Heart left ventricle (tissue), 13 donors: ENCODE results near the gene TMEM37.

Experiments
- POLR2A ChIP-seq, 2 donors: fragments of 450-650 bp; IDR thresholded peaks; one replicate each; pipeline ENCODE4 v1.6.1; 2017; ENCODE audit warnings: antibody characterized with exemption in 2 of 2, mild to moderate bottlenecking in 2 of 2, moderate library complexity in 2 of 2
- TF ChIP-seq, protein P1 (sequence below), 12 donors: fragments of 200-600 bp; sonication (generic) in 4 of 12; IDR thresholded peaks; one replicate each; pipeline versions ENCODE4 v1.5.0 to v1.8.0; 2018 to 2022; ENCODE audit warnings: antibody characterized with exemption in 12 of 12, mild to moderate bottlenecking in 5 of 12
- donor health status: ischemic (EF 13 %, LVEDD 7.1; RV severe dilation, severe dysfunction).
- donor health status: DM: no; HTN: yes; CAD: no.
- donor health status: DM: no; HTN: no; CAD: no.
- donor health status: ischemic (EF 25% LVEDD 6.9; RV normal size, moderate dysfunction).
- donor health status: ischemic (EF 25% LVEDD 5.7; RV mildly dilated, moderate dysfunction).
- donor health status: ischemic (EF 35%, LVEDD 5.7; RV mildly dilated, moderate dysfunction).
- donor health status: nonischemic (EF 11% LVEDD 7.7; RV severe dilation, severe dysfunction).
- donor health status: DM: yes; HTN: yes; CAD: no.
- donor health status: PGD.
- donor health status: ischemic (EF 29% LVEDD 5.4; RV normal size, mild dysfunction).
- donor health status: nonischemic (EF 23%, LVEDD 6.1; RV moderate dilation, normal function).

- TF ChIP-seq POLR2A (IDR thresholded peaks at IDR 0.05), result no peak
- TF ChIP-seq, protein P1, sequence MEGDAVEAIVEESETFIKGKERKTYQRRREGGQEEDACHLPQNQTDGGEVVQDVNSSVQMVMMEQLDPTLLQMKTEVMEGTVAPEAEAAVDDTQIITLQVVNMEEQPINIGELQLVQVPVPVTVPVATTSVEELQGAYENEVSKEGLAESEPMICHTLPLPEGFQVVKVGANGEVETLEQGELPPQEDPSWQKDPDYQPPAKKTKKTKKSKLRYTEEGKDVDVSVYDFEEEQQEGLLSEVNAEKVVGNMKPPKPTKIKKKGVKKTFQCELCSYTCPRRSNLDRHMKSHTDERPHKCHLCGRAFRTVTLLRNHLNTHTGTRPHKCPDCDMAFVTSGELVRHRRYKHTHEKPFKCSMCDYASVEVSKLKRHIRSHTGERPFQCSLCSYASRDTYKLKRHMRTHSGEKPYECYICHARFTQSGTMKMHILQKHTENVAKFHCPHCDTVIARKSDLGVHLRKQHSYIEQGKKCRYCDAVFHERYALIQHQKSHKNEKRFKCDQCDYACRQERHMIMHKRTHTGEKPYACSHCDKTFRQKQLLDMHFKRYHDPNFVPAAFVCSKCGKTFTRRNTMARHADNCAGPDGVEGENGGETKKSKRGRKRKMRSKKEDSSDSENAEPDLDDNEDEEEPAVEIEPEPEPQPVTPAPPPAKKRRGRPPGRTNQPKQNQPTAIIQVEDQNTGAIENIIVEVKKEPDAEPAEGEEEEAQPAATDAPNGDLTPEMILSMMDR (IDR thresholded peaks at IDR 0.05), result no peak
Observed at GRCh38 chr2:119463990-119464389, 32.3 kb downstream of the TMEM37 start.
